Fibroblast of skin of right biceps (primary cell): Measurements from ENCODE around the gene ECE1.
"Not testable (repeated sequence)": the region's sequence is repeated elsewhere in the genome, so short reads cannot be mapped to it uniquely, and the experiment has no call there.

Source experiments
- DNase-seq: peaks from one replicate; pipeline ENCODE4 v3.0.0-alpha.2; 2013

Gene ECE1

GRCh38 chr1:21216835-21217811, 73.1 kb downstream of the ECE1 start:
- peak; percentile 45 for DNase-seq

- DNase-seq, result peak; percentile 33
Measured at GRCh38 chr1:21212126-21212525, 78.1 kb downstream of the ECE1 start.

- not testable (repeated sequence) for DNase-seq
Measured at GRCh38 chr1:21208137-21208700, 82.0 kb downstream of the ECE1 start.

GRCh38 chr1:21206117-21206516, 84.1 kb downstream of the ECE1 start:
- DNase-seq, result peak; percentile 34

- DNase-seq, result no peak
Measured at GRCh38 chr1:21205416-21205815, 84.8 kb downstream of the ECE1 start.

- DNase-seq, result no peak
Measured at GRCh38 chr1:21201650-21202049, 88.6 kb downstream of the ECE1 start.

DNA sequence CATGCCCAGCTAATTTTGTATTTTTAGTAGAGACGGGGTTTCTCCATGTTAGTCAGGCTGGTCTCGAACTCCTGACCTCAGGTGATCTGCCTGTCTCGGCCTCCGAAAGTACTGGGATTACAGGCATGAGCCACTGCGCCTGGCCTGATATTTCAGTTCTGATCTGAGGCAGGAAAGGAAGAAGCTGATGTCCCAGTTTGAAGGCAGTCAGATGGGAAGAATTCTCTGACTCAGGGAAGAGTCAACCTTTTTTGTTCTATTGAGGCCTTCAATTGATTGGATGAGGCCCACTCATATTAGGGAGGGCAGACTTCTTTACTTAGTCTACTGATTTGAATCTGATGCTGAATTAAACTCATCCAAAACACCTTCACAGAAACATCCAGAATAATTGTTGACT, 89.0 kb downstream of the ECE1 start:
- DNase-seq, result peak; percentile 34

DNA sequence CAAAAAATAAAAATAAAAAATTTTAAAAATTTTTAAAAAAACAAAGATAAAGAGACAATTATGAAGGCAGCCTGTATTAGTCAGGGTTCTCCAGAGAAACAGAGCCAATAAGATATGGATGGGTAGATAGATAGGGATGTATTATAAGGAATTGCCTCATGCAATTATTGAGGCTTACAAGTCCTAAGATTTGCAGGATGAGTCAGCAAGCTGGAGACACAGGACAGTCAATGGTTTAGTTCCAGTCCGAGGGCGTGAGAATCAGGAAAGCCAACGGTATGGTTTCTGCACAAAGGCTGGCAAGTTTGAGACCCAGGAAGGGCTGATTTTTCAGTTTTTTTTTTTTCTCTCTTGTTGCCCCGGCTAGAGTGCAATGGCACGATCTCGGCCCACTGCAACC, 89.5 kb downstream of the ECE1 start:
- peak; percentile 33 for DNase-seq

- DNase-seq, result no peak
Measured at GRCh38 chr1:21198929-21199328, 91.3 kb downstream of the ECE1 start.

DNA sequence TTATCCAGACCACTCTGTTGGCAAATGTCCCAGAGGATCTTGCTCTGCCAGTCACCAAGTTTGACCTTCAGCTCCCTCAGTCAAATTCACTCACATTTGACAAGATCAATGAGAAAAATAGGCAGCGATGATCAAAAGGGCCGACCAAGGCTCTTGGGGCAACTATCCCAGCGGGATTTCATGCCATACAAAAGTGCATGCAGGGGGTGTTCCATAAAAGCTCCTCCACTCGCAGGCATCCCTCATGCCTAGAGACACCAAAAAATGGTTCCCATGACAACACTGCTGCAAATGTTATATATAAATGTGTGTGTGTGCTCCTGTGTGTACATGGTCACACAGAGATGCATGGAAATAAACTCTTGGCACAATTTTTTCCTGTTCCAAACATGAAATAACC, 97.4 kb downstream of the ECE1 start:
- no peak for DNase-seq

DNA sequence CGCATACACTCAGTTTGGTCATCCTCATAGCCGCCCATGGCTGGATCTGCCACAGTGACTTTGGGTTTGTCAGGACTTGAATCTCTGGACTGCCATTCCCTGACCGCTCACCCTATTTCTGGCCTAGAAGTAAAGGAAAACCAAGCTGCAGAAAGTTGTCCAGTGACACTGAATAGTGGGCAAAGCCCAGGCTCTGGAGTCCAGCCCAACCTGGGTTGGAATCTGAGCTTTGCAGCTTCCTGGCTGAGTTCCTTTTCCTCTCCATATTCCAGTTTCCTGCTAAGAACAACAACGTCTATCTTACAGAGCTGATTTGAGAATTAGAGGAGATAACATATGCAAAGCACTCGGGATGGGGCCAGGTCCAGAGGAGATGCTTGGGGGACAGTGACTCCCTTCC, 98.0 kb downstream of the ECE1 start:
- no peak for DNase-seq

DNA sequence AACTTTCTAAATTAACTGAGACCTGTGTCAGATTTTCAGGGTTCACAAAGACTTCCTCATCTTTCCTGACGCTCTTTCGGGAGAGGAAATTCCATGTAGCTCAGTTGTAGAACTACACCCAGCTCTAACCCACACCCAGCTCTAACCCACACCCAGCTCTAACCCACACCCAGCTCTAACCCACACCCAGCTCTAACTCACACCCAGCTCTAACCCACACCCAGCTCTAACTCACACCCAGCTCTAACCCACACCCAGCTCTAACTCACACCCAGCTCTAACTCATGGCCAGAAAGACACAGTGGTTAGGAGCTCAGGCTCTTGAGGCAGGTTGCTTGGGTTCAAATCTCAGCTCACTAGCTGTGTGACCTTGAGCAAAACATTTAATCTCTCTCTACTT, 99.5 kb downstream of the ECE1 start:
- not testable (repeated sequence) for DNase-seq

DNA sequence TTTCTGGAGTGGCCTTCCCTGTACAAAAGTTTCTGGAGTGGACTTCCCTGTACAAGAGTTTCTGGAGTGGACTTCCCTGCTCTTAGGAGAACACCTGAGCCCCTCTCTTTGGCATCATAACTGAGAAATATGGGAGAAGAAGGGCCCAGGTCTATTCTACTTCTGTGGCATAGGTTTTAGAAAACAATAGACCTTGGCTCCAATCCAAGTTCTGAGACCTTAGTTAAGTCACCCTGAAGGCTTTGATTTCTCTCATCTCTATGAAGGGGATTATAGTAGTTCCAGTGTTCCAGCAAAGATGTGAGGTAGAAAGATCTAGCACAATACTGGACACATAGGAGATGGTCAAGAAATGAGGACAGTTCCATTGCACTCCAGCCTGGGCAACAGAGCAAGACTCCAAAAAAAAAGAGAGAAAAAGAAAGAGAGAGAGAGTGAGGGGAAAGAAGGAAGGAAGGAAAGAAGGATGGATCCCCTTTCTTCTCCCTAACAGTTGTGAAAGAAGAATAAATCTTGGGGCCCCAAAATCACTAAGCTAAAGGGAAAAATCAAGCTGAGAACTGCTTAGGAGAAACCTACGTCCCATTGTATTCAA, 100.3 kb downstream of the ECE1 start:
- DNase-seq, result no peak

DNA sequence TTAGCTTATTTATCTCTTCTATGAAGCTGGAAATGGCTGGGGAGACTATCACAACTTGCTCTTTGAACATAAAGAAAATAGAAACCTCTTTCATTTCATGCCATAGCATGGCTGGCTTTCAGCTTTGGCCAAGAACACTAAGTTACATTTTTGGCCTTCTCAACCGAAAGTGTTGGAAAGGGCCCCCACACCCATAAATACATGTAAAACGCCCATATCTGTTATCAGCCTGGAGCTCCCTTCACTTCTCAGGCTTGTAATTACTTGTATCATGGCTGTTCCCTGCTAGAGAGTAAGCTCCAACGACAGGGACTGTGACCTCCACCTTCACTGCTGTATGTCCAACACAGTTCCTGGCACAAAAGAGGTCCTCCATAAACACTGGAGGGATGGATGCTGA, 100.8 kb downstream of the ECE1 start:
- no peak for DNase-seq

GRCh38 chr1:21188235-21188634, 102.0 kb downstream of the ECE1 start:
- DNase-seq, result no peak

DNA sequence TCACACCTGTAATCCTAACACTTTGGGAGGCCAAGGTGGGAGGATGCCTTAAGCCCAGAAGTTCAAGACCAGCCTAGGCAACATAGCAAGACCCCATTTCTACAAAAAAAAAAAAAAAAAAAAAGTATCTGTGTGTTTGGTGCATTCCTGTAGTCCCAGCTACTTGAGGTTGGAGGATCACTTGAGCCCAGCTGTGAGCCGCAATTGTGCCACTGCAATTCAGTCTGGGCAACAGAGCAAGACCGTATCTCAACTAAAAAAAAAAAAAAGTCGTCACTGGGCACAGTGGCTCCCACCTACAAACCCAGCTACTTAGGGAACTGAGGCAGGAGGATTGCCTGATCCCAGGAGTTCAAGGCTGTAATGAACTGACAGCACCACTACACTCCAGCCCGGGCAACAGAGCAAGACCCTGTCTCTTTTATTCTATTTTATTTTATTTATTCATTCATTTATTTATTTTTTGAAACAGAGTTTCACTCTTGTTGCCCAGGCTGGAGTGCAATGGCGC, 105.0 kb downstream of the ECE1 start:
- no peak for DNase-seq

- no peak for DNase-seq
Measured at GRCh38 chr1:21184276-21184675, 106.0 kb downstream of the ECE1 start.

GRCh38 chr1:21182181-21182731, 108.0 kb downstream of the ECE1 start:
- DNase-seq, result peak; percentile 13

- not testable (repeated sequence) for DNase-seq
Measured at GRCh38 chr1:21178271-21178670, 112.0 kb downstream of the ECE1 start.

DNA sequence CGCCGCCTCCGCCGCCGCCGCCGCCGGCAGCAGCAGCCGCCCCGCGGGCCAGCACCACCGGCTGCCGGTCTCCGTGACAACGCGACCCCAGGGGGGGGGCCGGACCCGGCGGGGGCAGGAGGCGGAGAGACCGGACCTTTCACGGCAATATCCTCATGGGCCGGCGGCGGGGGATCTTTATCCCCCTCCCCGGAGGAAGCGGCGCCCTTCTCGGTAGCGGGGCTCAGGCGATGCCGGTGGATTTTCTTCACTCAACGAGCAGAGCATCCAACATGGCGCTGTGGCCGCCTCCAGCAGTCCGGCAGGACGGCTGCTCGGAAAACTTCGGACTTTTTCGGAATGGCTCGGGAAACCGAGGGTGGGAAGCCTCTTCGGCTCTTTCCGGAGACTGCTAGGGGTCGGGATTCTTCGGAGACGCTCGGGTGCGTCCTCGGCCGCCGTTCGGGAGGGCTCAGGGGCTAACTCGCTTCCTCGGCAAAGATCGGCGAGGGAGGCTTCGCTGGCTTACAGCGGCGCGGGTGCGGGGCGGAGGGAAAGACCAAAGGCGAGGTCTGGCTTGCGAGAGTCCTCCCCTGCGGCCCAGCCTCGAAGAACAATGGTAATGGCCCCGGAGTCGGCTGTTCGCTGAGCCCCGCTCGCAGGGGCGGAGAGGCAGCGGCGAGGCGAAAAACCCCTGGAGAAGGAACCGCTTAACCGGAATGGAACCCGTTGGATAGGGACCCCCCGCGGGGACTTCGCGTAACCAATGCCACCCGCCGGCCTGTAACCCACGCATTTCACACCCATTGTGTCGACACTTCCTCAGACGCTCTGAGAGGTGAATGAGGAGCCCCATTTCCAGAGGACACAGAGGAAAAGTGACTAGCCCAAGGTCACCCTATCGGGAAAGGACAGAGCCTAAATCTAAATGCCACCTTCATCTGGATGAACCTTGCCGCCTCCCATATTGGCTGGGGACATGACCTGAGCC, 113.4 kb downstream of the ECE1 start, which contains the start of gene EIF4G3:
Gene EIF4G3, minus strand, starts transcription at position 312 of the 970 bp plus-strand sequence. CDS start 174,155 bp downstream, outside the sequence.
- DNase-seq, result peak; percentile 96

DNA sequence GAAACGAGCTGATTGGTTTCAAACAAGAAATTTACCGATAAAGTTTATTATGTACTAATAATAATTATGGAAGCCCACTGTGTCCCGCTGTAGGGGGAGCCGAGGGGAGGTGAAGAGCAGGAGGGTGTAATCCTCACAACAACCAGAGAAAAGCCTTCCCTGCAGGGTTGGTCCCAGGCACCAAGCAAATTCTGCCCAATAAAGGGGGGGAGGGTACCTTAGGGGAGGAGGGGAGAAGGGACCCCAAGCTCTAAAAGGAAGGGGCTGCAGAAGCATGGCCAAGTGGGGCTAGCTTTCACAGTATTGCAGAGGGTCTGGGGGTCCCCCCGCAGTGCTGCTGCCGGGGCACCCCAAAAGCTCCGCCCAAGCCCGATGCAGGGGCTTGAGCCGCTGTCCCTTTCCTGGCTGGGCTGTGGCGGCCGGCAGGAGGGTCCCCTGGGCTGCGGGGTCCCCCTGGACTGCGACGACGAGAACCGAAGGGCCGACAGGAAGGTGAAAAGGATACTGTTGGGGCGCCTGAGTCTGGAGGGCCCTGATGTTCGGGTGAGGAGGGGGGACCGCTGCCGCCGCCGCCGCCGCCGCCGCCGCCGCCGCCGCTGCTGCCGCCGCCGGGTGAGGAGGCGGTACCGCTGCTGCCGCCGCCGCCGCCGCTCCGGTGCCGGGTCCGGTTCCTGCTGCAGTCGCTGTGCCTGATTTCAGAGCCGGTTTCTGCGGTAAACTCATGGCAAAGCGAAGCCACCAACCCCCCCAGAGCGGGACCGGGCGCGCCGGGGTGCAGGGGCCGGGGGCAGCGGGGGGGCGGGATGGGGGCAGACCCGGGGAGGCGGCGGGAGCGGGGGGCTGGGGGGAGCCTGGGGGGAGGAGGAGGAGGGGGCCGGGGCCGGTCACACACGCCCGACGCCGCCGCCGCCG, 114.3 kb downstream of the ECE1 start:
- peak; percentile 28 for DNase-seq
